HepG2 (cell line): ENCODE data around the gene CNNM4. TPM values are rescaled to one million over a fixed set of nuclear protein-coding genes. Genes with fewer than 3 reads are reported as not detected.

Experiments
- EEA1 ChIP-seq: sonication (generic); formaldehyde crosslinking; IDR thresholded peaks from 2 replicates; pipeline ENCODE4 v1.5.1; 2020; ENCODE audit warnings: mild to moderate bottlenecking, missing genetic modification reagents, borderline replicate concordance
- FOXA1 ChIP-seq, 2 experiments: fragments of 450-650 bp in 1 of 2; sonication (generic) in 1 of 2; formaldehyde crosslinking in 1 of 2; IDR thresholded peaks; 2 replicates each; pipeline versions ENCODE4 v1.4.0 to v1.6.1; 2016 to 2020; ENCODE audit warnings: missing genetic modification reagents in 1 of 2
- FOXO1 ChIP-seq: sonication (generic); formaldehyde crosslinking; IDR thresholded peaks from 2 replicates; pipeline ENCODE4 v1.4.0; 2020; ENCODE audit warnings: missing genetic modification reagents
- GTF2F1 ChIP-seq: fragments of 150-350 bp; IDR thresholded peaks from 2 replicates; pipeline ENCODE4 v1.6.1; 2014; ENCODE audit warnings: low read length
- NCOA1 ChIP-seq: sonication (generic); formaldehyde crosslinking; IDR thresholded peaks from 2 replicates; pipeline ENCODE4 v1.9.0; 2021; ENCODE audit warnings: missing genetic modification reagents
- NFKB2 ChIP-seq: sonication (generic); formaldehyde crosslinking; IDR thresholded peaks from 2 replicates; pipeline ENCODE4 v1.4.0; 2020; ENCODE audit warnings: missing genetic modification reagents, borderline replicate concordance
- PCBP1 ChIP-seq: fragments of 200-400 bp; formaldehyde crosslinking; IDR thresholded peaks from 2 replicates; pipeline ENCODE4 v1.6.1; 2017; ENCODE audit warnings: mild to moderate bottlenecking, low read depth, low read length, borderline replicate concordance
- RAD51 ChIP-seq: fragments of 450-650 bp; IDR thresholded peaks from 2 replicates; pipeline ENCODE4 v1.6.1; 2016; ENCODE audit warnings: borderline replicate concordance
- SIN3B ChIP-seq: fragments of 150-350 bp; IDR thresholded peaks from 2 replicates; pipeline ENCODE4 v1.6.1; 2014; ENCODE audit warnings: low read length
- SOX6 ChIP-seq, 2 experiments: fragments of 450-650 bp in 1 of 2; sonication (generic) in 1 of 2; formaldehyde crosslinking in 1 of 2; IDR thresholded peaks; 2 replicates each; pipeline versions ENCODE4 v1.4.0 to v1.6.1; 2017 to 2020; ENCODE audit warnings: antibody characterized with exemption in 1 of 2, mild to moderate bottlenecking in 1 of 2, missing genetic modification reagents in 1 of 2
- TOE1 ChIP-seq: sonication (generic); formaldehyde crosslinking; IDR thresholded peaks from 2 replicates; pipeline ENCODE4 v1.4.0; 2020; ENCODE audit warnings: mild to moderate bottlenecking, missing genetic modification reagents
- YEATS4 ChIP-seq: sonication (generic); formaldehyde crosslinking; IDR thresholded peaks from 2 replicates; pipeline ENCODE4 v1.4.0; 2020; ENCODE audit warnings: missing genetic modification reagents, borderline replicate concordance
- ZBTB7B ChIP-seq: sonication (generic); formaldehyde crosslinking; IDR thresholded peaks from 2 replicates; pipeline ENCODE4 v1.4.0; 2020; ENCODE audit warnings: missing genetic modification reagents
- ZFYVE20 ChIP-seq: sonication (generic); formaldehyde crosslinking; IDR thresholded peaks from 2 replicates; pipeline ENCODE4 v1.8.0; 2023; ENCODE audit warnings: low read depth, mild to moderate bottlenecking, moderate library complexity, missing genetic modification reagents, borderline replicate concordance
- ZKSCAN5 ChIP-seq: sonication (generic); formaldehyde crosslinking; IDR thresholded peaks from 2 replicates; pipeline ENCODE4 v1.5.1; 2020; ENCODE audit warnings: mild to moderate bottlenecking, missing genetic modification reagents
- ZMYM4 ChIP-seq: sonication (generic); formaldehyde crosslinking; IDR thresholded peaks from 2 replicates; pipeline ENCODE4 v1.8.1; 2023; ENCODE audit warnings: mild to moderate bottlenecking, missing genetic modification reagents
- ZNF253 ChIP-seq: sonication (generic); formaldehyde crosslinking; IDR thresholded peaks from 2 replicates; pipeline ENCODE4 v1.8.0; 2022; ENCODE audit warnings: mild to moderate bottlenecking, missing genetic modification reagents, borderline replicate concordance
- ZNF678 ChIP-seq: sonication (generic); formaldehyde crosslinking; IDR thresholded peaks from 2 replicates; pipeline ENCODE4 v1.4.0; 2020; ENCODE audit warnings: mild to moderate bottlenecking, missing genetic modification reagents
- ZNF703 ChIP-seq: sonication (generic); formaldehyde crosslinking; IDR thresholded peaks from 2 replicates; pipeline ENCODE4 v1.5.1; 2020; ENCODE audit warnings: missing genetic modification reagents, mild to moderate bottlenecking, moderate library complexity, borderline replicate concordance
- ZNF788 ChIP-seq: sonication (generic); formaldehyde crosslinking; IDR thresholded peaks from 2 replicates; pipeline ENCODE4 v1.5.0; 2020; ENCODE audit warnings: mild to moderate bottlenecking, missing genetic modification reagents, borderline replicate concordance
- ZSCAN12 ChIP-seq: sonication (generic); formaldehyde crosslinking; IDR thresholded peaks from 2 replicates; pipeline ENCODE4 v1.9.0; 2021; ENCODE audit warnings: mild to moderate bottlenecking, missing genetic modification reagents
- ZSCAN31 ChIP-seq: sonication (generic); formaldehyde crosslinking; IDR thresholded peaks from 2 replicates; pipeline ENCODE4 v1.5.0; 2020; ENCODE audit warnings: low read depth, mild to moderate bottlenecking, missing genetic modification reagents
- polyA plus RNA-seq, 8 experiments: library from polyadenylated mRNA; depleted of rRNA in 3 of 8; stranded (reverse) in 7 of 8; unstranded in 1 of 8; fragments of >200 nt; fragmentation: Illumina TruSeq in 4 of 8; extraction: Trizol in 4 of 8; gene quantifications; 2 replicates each; pipeline versions ENCODE4 v1.2.1 to v1.2.3, GENCODE V29; 2011 to 2016; ENCODE audit warnings: low read depth in 4 of 8, missing spikeins in 1 of 8, mixed read lengths in 1 of 8; ENCODE audit not compliant: insufficient read depth in 1 of 8
- total RNA-seq, 5 experiments: library from RNA; depleted of rRNA; stranded (reverse); fragments of >200 nt; fragmentation: Illumina TruSeq; extraction: Trizol; gene quantifications; 2 replicates each; pipeline ENCODE4 v1.2.3, GENCODE V29; 2016; ENCODE audit warnings: low read depth in 1 of 5
- TF ChIP-seq, protein P1 (sequence below): sonication (generic); formaldehyde crosslinking; IDR thresholded peaks from 2 replicates; pipeline ENCODE4 v1.5.0; 2020; ENCODE audit warnings: mild to moderate bottlenecking, missing genetic modification reagents, borderline replicate concordance

CNNM4 gene
- total and polyA plus RNA-seq, 2 of the 13 experiments (the other 11 are each of a cell fraction or from before 2014, with no cell fraction given) = 5.9 to 8.4 TPM

DNA sequence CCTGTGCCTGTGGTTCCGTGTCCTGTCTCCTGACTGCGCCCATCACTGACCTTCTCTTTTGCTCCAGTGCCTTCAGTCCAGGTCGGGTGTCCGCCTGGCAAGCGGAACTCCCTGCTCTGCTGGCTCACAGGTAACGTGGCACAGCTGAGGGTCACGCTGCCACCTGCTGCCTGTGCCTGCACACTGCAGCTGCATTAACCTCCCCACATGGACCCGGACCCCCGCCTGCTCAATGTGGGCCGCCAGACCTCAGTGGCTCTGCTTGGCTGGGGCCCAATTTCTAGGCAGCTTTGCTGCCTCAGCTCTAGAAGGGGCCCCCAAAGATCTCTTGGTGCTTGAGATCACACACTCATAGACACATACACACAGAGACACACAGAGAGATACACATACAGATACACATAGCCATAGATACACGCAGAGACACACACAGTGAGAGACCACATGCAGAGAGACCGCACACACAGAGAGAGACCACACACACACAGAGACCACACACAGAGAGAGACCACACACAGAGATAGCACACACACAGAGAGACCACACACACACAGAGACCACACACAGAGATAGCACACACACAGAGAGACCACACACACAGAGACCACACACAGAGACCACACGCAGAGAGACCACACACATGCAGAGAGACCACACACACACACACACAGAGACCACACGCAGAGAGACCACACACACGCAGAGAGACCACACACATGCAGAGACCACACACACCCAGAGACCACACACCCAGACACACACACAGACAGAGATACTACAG is 40.5 kb downstream of the CNNM4 start (continued):
- TF ChIP-seq, protein P1, sequence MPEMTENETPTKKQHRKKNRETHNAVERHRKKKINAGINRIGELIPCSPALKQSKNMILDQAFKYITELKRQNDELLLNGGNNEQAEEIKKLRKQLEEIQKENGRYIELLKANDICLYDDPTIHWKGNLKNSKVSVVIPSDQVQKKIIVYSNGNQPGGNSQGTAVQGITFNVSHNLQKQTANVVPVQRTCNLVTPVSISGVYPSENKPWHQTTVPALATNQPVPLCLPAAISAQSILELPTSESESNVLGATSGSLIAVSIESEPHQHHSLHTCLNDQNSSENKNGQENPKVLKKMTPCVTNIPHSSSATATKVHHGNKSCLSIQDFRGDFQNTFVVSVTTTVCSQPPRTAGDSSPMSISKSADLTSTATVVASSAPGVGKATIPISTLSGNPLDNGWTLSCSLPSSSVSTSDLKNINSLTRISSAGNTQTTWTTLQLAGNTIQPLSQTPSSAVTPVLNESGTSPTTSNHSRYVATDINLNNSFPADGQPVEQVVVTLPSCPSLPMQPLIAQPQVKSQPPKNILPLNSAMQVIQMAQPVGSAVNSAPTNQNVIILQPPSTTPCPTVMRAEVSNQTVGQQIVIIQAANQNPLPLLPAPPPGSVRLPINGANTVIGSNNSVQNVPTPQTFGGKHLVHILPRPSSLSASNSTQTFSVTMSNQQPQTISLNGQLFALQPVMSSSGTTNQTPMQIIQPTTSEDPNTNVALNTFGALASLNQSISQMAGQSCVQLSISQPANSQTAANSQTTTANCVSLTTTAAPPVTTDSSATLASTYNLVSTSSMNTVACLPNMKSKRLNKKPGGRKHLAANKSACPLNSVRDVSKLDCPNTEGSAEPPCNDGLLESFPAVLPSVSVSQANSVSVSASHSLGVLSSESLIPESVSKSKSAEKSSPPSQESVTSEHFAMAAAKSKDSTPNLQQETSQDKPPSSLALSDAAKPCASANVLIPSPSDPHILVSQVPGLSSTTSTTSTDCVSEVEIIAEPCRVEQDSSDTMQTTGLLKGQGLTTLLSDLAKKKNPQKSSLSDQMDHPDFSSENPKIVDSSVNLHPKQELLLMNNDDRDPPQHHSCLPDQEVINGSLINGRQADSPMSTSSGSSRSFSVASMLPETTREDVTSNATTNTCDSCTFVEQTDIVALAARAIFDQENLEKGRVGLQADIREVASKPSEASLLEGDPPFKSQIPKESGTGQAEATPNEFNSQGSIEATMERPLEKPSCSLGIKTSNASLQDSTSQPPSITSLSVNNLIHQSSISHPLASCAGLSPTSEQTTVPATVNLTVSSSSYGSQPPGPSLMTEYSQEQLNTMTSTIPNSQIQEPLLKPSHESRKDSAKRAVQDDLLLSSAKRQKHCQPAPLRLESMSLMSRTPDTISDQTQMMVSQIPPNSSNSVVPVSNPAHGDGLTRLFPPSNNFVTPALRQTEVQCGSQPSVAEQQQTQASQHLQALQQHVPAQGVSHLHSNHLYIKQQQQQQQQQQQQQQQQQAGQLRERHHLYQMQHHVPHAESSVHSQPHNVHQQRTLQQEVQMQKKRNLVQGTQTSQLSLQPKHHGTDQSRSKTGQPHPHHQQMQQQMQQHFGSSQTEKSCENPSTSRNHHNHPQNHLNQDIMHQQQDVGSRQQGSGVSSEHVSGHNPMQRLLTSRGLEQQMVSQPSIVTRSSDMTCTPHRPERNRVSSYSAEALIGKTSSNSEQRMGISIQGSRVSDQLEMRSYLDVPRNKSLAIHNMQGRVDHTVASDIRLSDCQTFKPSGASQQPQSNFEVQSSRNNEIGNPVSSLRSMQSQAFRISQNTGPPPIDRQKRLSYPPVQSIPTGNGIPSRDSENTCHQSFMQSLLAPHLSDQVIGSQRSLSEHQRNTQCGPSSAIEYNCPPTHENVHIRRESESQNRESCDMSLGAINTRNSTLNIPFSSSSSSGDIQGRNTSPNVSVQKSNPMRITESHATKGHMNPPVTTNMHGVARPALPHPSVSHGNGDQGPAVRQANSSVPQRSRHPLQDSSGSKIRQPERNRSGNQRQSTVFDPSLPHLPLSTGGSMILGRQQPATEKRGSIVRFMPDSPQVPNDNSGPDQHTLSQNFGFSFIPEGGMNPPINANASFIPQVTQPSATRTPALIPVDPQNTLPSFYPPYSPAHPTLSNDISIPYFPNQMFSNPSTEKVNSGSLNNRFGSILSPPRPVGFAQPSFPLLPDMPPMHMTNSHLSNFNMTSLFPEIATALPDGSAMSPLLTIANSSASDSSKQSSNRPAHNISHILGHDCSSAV (CRISPR knock-in tag) = no peak
- TF ChIP-seq EEA1 (CRISPR knock-in tag) = no peak
- no peak for TF ChIP-seq ZBTB7B (CRISPR knock-in tag)
- no peak; the same call in 1 of the 2 replicates for TF ChIP-seq ZSCAN31 (CRISPR knock-in tag)
- no peak for TF ChIP-seq RAD51
- no peak for TF ChIP-seq ZKSCAN5
- no peak for TF ChIP-seq ZFYVE20
- no peak for TF ChIP-seq GTF2F1
- TF ChIP-seq FOXA1 (IDR thresholded peaks at IDR 0.05) = no peak
- no peak for TF ChIP-seq FOXA1 (CRISPR knock-in tag; IDR thresholded peaks at IDR 0.05)
- no peak for TF ChIP-seq NFKB2 (CRISPR knock-in tag)
- TF ChIP-seq YEATS4 (CRISPR knock-in tag) = no peak
- TF ChIP-seq ZNF788 (CRISPR knock-in tag) = peak; percentile 61; the same call in 1 of the 2 replicates
- TF ChIP-seq SIN3B = no peak
- TF ChIP-seq ZSCAN12 (CRISPR knock-in tag) = no peak
- TF ChIP-seq FOXO1 (CRISPR knock-in tag) = 0 out of 2 replicates have a peak, but pooled peaks have one; percentile 24
- no peak for TF ChIP-seq ZNF678 (CRISPR knock-in tag)
- no peak for TF ChIP-seq ZNF703 (CRISPR knock-in tag)
- TF ChIP-seq PCBP1 = no peak
- peak; percentile 42; the same call in 1 of the 2 replicates for TF ChIP-seq ZMYM4 (CRISPR knock-in tag)
- no peak for TF ChIP-seq NCOA1
- TF ChIP-seq TOE1 (CRISPR knock-in tag) = no peak
- no peak for TF ChIP-seq ZNF253
- TF ChIP-seq SOX6 (IDR thresholded peaks at IDR 0.05) = no peak
- TF ChIP-seq SOX6 (CRISPR knock-in tag; IDR thresholded peaks at IDR 0.05) = peak; percentile 29; the same call in 1 of the 2 replicates
